Stimulated activated CD4-positive, alpha-beta T cell treated with anti-CD3 and anti-CD28 coated beads, Interleukin-4, amount 100 ng/mL, for 1 hour (primary cell): ENCODE data around the gene GPR3.
A peak's percentile ranks its signal among the peaks of the same experiment; 100 is the strongest.
"Not testable (repeated sequence)": the region's sequence is repeated elsewhere in the genome, so short reads cannot be mapped to it uniquely, and the experiment has no call there.

ENCODE experiments used
- DNase-seq: peaks from one replicate; pipeline ENCODE4 v3.0.0-alpha.2; 2020

The GPR3 gene

GRCh38 chr1:27380766-27381733 lies 11.4 kb upstream of the GPR3 start:
- DNase-seq = no peak

GRCh38 chr1:27381969-27382762 lies 10.3 kb upstream of the GPR3 start:
- no peak for DNase-seq

GRCh38 chr1:27383039-27383605 lies 9.3 kb upstream of the GPR3 start, which contains the start of gene CD164L2:
Gene CD164L2 (minus strand): TSS chr1:27383333. CDS start chr1:27383239, 94 bp downstream.
- peak; percentile 52 for DNase-seq

GRCh38 chr1:27383661-27384060 lies 8.8 kb upstream of the GPR3 start:
- DNase-seq = no peak

GRCh38 chr1:27384797-27385196 lies 7.6 kb upstream of the GPR3 start:
- DNase-seq = not testable (repeated sequence)

- DNase-seq = peak; percentile 79
Observed at GRCh38 chr1:27388337-27389005, 4.0 kb upstream of the GPR3 start.

GRCh38 chr1:27391511-27392095 lies 819 bp upstream of the GPR3 start:
- peak; percentile 23 for DNase-seq

- DNase-seq = no peak
Observed at GRCh38 chr1:27392778-27393635, 585 bp downstream of the GPR3 start.

- DNase-seq = no peak
Observed at GRCh38 chr1:27393641-27394281, 1.3 kb downstream of the GPR3 start.

- no peak for DNase-seq
Observed at GRCh38 chr1:27394282-27394658, 1.8 kb downstream of the GPR3 start.

- no peak for DNase-seq
Observed at GRCh38 chr1:27394925-27395324, 2.5 kb downstream of the GPR3 start.

GRCh38 chr1:27395441-27396195 lies 3.2 kb downstream of the GPR3 start:
- DNase-seq = peak; percentile 77

- no peak for DNase-seq
Observed at GRCh38 chr1:27397110-27397509, 4.7 kb downstream of the GPR3 start.

- no peak for DNase-seq
Observed at GRCh38 chr1:27397749-27398148, 5.3 kb downstream of the GPR3 start.

- no peak for DNase-seq
Observed at GRCh38 chr1:27398405-27399149, 6.2 kb downstream of the GPR3 start.

- DNase-seq = no peak
Observed at GRCh38 chr1:27399251-27400025, 7.0 kb downstream of the GPR3 start.

GRCh38 chr1:27400082-27400962 lies 7.9 kb downstream of the GPR3 start:
- no peak for DNase-seq

- no peak for DNase-seq
Observed at GRCh38 chr1:27400963-27401341, 8.5 kb downstream of the GPR3 start.
